Progenitor cell of endocrine pancreas (in vitro differentiated cells): Measurements from ENCODE around the gene ZNF655. TPM values are rescaled to one million over a fixed set of nuclear protein-coding genes. Genes with fewer than 3 reads are reported as not detected.
"Not testable (repeated sequence)": the region's sequence is repeated elsewhere in the genome, so short reads cannot be mapped to it uniquely, and the experiment has no call there.

ENCODE experiments used
- DNase-seq: peaks from one replicate; pipeline ENCODE4 v3.0.0; 2021; ENCODE audit warnings: low spot score; ENCODE audit not compliant: unreplicated experiment
- H3K27ac Mint-ChIP-seq: 2 replicates; pipeline ENCODE4 v1.8.0; 2021; ENCODE audit warnings: mild to moderate bottlenecking, moderate library complexity, mixed read lengths
- H3K27me3 Mint-ChIP-seq: 2 replicates; pipeline ENCODE4 v1.8.0; 2021; ENCODE audit warnings: mixed read lengths
- H3K36me3 Mint-ChIP-seq: 2 replicates; pipeline ENCODE4 v1.8.0; 2022; ENCODE audit warnings: mixed read lengths; ENCODE audit not compliant: insufficient read depth
- H3K4me1 Mint-ChIP-seq: 2 replicates; pipeline ENCODE4 v1.8.0; 2021; ENCODE audit warnings: low read depth, mixed read lengths
- H3K4me3 Mint-ChIP-seq: 2 replicates; pipeline ENCODE4 v1.8.0; 2021; ENCODE audit warnings: low read depth, mild to moderate bottlenecking, moderate library complexity, mixed read lengths
- H3K9me3 Mint-ChIP-seq: 2 replicates; pipeline ENCODE4 v1.8.0; 2021; ENCODE audit warnings: low read depth, mixed read lengths
- total RNA-seq: library from RNA; stranded (reverse); gene quantifications from 2 replicates; pipeline ENCODE4 v1.2.1, GENCODE V29; 2021
- TF ChIP-seq, protein P1 (sequence below): fragments of 200-600 bp; sonication (generic); IDR thresholded peaks from one replicate; pipeline ENCODE4 v1.5.0; 2021; ENCODE audit warnings: antibody characterized with exemption, mild to moderate bottlenecking; ENCODE audit not compliant: unreplicated experiment

The ZNF655 gene
- total RNA-seq, 1 donor from 2014 or later, result 72.6 TPM

DNA sequence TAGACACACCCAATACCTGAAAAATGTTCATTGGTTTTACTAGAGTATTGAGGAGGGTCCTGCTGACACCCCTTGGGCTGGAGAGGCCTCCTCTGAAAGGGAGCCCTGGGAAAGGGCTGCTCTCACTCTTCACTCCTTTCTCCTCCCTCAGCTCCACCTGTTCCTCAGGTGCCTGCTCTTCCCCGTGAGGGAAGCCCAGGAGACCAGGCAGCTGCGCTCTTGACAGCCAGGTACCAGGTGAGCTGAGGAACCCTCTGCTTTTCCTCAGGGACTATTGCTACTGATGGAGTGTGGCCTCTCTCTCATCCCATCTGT is 3.3 kb downstream of the ZNF655 start:
- no peak for DNase-seq
- H3K4me1 Mint-ChIP-seq, result peaks cover 13% of the 10 kb centered on the region
- no peaks in the 10 kb centered on the region for H3K27me3 Mint-ChIP-seq
- no peaks in the 10 kb centered on the region for H3K9me3 Mint-ChIP-seq
- no peak overlapping the region for H3K27ac Mint-ChIP-seq
- no peak overlapping the region for H3K4me3 Mint-ChIP-seq
- peaks cover 32% of the 10 kb centered on the region for H3K36me3 Mint-ChIP-seq
- TF ChIP-seq, protein P1, sequence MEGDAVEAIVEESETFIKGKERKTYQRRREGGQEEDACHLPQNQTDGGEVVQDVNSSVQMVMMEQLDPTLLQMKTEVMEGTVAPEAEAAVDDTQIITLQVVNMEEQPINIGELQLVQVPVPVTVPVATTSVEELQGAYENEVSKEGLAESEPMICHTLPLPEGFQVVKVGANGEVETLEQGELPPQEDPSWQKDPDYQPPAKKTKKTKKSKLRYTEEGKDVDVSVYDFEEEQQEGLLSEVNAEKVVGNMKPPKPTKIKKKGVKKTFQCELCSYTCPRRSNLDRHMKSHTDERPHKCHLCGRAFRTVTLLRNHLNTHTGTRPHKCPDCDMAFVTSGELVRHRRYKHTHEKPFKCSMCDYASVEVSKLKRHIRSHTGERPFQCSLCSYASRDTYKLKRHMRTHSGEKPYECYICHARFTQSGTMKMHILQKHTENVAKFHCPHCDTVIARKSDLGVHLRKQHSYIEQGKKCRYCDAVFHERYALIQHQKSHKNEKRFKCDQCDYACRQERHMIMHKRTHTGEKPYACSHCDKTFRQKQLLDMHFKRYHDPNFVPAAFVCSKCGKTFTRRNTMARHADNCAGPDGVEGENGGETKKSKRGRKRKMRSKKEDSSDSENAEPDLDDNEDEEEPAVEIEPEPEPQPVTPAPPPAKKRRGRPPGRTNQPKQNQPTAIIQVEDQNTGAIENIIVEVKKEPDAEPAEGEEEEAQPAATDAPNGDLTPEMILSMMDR, result no peak

DNA sequence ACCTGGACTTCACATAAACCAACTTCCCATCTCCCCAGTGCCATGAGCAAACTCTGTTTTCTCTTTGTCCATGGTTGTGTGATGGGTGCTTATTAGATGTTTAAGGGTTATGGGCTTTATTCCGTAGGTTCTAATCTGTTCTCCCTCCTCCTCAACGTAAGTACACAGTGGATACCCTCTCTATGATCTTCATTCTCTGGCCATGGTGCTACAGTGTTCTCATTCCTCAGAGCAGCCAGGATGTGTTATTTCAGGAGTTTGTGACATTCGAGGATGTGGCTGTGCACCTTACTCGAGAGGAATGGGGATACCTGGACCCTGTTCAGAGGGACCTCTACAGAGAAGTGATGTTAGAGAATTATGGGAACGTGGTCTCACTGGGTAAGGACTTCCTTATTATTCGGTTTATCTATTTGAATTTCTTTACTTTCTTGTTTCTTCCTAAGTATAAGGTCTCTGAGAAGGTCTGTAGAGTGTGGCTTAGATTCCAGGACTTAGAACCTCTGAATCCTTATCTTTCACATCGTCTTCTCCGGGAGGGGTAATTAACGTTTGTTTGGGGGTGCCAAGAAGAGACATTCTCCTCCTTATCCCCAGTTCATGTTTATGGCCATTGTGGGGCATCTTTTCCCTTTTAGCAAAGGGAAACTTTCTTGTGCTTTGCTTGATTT is 3.8 kb downstream of the ZNF655 start:
- H3K27ac Mint-ChIP-seq, result peak overlapping the region; percentile 73
- peaks cover 11% of the 10 kb centered on the region for H3K4me1 Mint-ChIP-seq
- H3K27me3 Mint-ChIP-seq, result no peaks in the 10 kb centered on the region
- no peak overlapping the region for H3K4me3 Mint-ChIP-seq
- H3K36me3 Mint-ChIP-seq, result peaks cover 32% of the 10 kb centered on the region
- no peaks in the 10 kb centered on the region for H3K9me3 Mint-ChIP-seq
- no peak for DNase-seq
- TF ChIP-seq, protein P1, result no peak

DNA sequence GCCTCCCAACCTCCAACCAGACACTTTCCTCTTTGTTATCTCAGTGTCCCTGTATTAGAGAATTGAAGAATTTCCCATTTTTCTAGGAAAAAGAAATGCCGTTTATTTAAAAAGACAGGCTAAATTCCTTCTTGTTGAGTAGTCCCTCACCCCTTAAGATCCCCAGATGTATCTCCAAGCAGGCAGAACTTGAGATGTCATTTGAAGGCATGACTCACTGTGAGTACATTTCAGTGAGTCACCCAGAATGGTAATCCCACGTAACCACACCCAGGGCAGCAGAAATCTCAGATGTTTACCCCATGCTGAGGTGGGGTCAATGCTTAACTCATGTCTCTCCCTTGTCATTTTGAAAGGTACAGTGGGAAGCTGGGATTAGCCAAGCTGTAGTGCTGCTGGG is 4.4 kb downstream of the ZNF655 start:
- H3K36me3 Mint-ChIP-seq, result peaks cover 32% of the 10 kb centered on the region
- no peaks in the 10 kb centered on the region for H3K9me3 Mint-ChIP-seq
- TF ChIP-seq, protein P1, result no peak
- H3K4me3 Mint-ChIP-seq, result no peak overlapping the region
- no peaks in the 10 kb centered on the region for H3K27me3 Mint-ChIP-seq
- H3K27ac Mint-ChIP-seq, result peak overlapping the region; percentile 73
- no peak for DNase-seq
- peaks cover 5% of the 10 kb centered on the region for H3K4me1 Mint-ChIP-seq

DNA sequence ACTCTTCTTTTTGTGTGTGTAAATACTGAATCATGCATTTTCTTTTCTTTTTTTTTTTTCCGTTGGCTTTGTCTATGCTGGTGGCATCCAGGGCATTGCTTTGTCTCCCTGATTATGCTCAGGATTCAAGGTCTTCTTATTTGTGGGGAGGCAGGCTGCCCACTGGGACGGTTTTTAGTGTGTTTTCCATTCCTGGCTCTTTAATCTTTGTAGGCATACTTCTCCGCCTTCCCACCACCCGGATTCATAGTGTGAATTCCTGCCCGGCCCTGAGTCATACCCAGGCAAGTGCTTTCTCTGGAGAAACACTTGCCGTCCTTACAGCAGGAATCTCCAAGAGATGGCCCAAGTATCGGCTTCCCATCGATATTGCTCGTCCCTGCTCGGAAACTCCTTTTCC is 5.2 kb downstream of the ZNF655 start:
- Mint-ChIP-seq H3K4me3 (no peak overlapping the region), H3K4me1 (peaks cover 2% of the 10 kb centered on the region), H3K27me3 (no peaks in the 10 kb centered on the region), H3K9me3 (no peaks in the 10 kb centered on the region), H3K36me3 (peaks cover 32% of the 10 kb centered on the region), H3K27ac (peak overlapping the region; percentile 74)
- no peak for DNase-seq
- TF ChIP-seq, protein P1, result no peak

DNA sequence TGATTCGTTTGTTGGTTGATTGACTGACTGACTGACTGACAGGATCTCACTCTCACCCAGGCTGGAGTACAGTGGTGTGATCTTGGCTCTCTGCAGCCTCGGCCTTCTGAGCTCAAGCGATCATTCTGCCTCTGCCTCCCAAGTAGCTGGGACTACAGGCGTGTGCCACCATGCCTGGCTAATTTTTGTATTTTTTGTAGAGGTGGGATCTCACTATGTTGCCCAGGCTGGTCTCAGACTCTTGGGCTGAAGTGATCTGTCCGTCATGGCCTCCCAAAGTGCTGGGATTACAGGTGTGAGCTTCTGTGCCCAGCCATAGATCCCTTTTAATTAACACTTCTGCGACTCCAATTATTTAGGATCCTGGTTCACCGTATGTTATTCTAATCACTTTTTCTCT is 10.3 kb downstream of the ZNF655 start:
- H3K36me3 Mint-ChIP-seq, result peaks cover 25% of the 10 kb centered on the region
- not testable (repeated sequence) for DNase-seq, H3K27ac Mint-ChIP-seq, H3K9me3 Mint-ChIP-seq, H3K4me1 Mint-ChIP-seq, H3K27me3 Mint-ChIP-seq, H3K4me3 Mint-ChIP-seq

DNA sequence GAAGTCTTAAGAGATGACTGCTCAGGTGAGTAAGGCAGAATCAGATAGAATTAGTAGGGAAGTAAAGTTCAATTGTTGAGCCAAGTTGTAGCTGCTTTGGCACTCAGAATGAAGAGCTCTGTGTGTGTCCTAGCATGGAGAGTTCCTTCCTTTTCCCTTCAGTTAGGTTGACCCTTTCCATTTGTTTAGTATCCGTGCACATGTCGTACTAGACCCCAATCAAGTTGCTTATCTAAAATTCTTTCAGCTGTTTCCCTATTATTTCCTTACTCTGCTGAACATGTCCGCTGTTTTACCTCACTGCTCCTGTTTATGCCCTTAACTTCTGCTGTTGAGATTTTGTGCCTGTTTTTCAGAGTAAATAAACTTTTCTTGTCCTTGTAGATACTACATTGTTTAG is 13.3 kb downstream of the ZNF655 start:
- H3K27me3 Mint-ChIP-seq, result no peaks in the 10 kb centered on the region
- TF ChIP-seq, protein P1, result no peak
- peaks cover 12% of the 10 kb centered on the region for H3K36me3 Mint-ChIP-seq
- no peak overlapping the region for H3K27ac Mint-ChIP-seq
- no peak overlapping the region for H3K4me3 Mint-ChIP-seq
- no peaks in the 10 kb centered on the region for H3K9me3 Mint-ChIP-seq
- DNase-seq, result no peak
- no peaks in the 10 kb centered on the region for H3K4me1 Mint-ChIP-seq
